ENCODE measurements around the gene GJA1. TPM values are rescaled to one million over a fixed set of nuclear protein-coding genes. Genes with fewer than 3 reads are reported as not detected.

The GJA1 gene
- total and polyA plus RNA-seq, 2 of the 8 experiments (the other 6 are each of a cell fraction or from before 2014, with no cell fraction given) = 468 to 795 TPM

GRCh38 chr6:121439926-121440325 is 4.5 kb downstream of the GJA1 start:
- H4K20me1 ChIP-seq (replicated peaks in 1 of 2; ENCODE audit: control insufficient read depth in 1 of 2, insufficient read depth in 2 of 2, low read length in 2 of 2) = peaks cover 22 to 36% of the 10 kb centered on the region in 2 experiments
- peak overlapping the region; percentile 79 to 80 for H3K4me2 ChIP-seq (ENCODE audit: insufficient read depth in 1 of 2, low read depth in 2 of 2, low read length in 2 of 2)
- no peak overlapping the region for H3K27ac ChIP-seq (ENCODE audit: low read depth, low read length)
- peaks cover 9% of the 10 kb centered on the region for H3K23me2 ChIP-seq (ENCODE audit: low read depth, low read length)
- no peak overlapping the region for H2BK20ac ChIP-seq (ENCODE audit: low read length)
- peaks cover 63 to 100% of the 10 kb centered on the region in 2 experiments for H3K79me2 ChIP-seq (ENCODE audit: control insufficient read depth in 1 of 2, insufficient read depth in 2 of 2, low read length in 2 of 2)
- H2AK5ac ChIP-seq (ENCODE audit: low read depth, low read length) = no peak overlapping the region
- H4K8ac ChIP-seq (ENCODE audit: extremely low read depth, insufficient read depth, low read length) = no peak overlapping the region
- ChIA-PET POLR2A (ENCODE audit: partially characterized antibody) (interaction anchor here (1.4 to 6.7 kb wide), 7 partner anchors 10 to 409 kb away, joined by 3 to 63 read pairs (median 9); no protein-coding TSS in a partner anchor), CTCF (ENCODE audit: partially characterized antibody) (interaction anchor here (1.0 to 1.6 kb wide), 2 partner anchors 9 to 409 kb away, joined by 7 read pairs; no protein-coding TSS in a partner anchor)
- no peak overlapping the region for H3K4ac ChIP-seq (replicated peaks; ENCODE audit: insufficient read length, low read depth, low read length)
- FAIRE-seq = no peak
- H3K9me3 ChIP-seq (ENCODE audit: insufficient read depth in 2 of 2, low read depth in 1 of 2, low read length in 1 of 2) = no peaks in the 10 kb centered on the region
- H3K56ac ChIP-seq (replicated peaks; ENCODE audit: insufficient read length, low read depth, low read length) = no peak overlapping the region
- H2AFZ ChIP-seq (ENCODE audit: low read length) = no peak overlapping the region
- H2BK5ac ChIP-seq (ENCODE audit: low read depth, low read length) = no peak overlapping the region
- H2BK120ac ChIP-seq (replicated peaks; ENCODE audit: low read depth, low read length) = no peak overlapping the region
- WGBS, 2 experiments (ENCODE audit: extremely low coverage in 1 of 2, insufficient coverage in 1 of 2, insufficient read length in 1 of 2, insufficient replicate concordance in 2 of 2, low coverage in 1 of 2, low lambda C conversion rate in 2 of 2, missing lambda C conversion rate in 1 of 2) = 45% methylated on average over 4 of the region's 4 CpGs; no CpG with 5 or more reads in 1 of the 2 experiments
- peak overlapping the region; percentile 1 to 94 (median 89); a peak in 6 of 8 replicates for H3K4me3 ChIP-seq (ENCODE audit: extremely low read depth in 1 of 4, insufficient read depth in 2 of 4, low read depth in 3 of 4, low read length in 4 of 4)
- no peak for DNase-seq (ENCODE audit: low read depth in 1 of 2, low spot score in 2 of 2)
- H2BK15ac ChIP-seq (ENCODE audit: low read length) = no peak overlapping the region
- no peak overlapping the region for H4K5ac ChIP-seq (ENCODE audit: insufficient read length, low read depth, low read length)
- no peaks in the 10 kb centered on the region for H3K27me3 ChIP-seq (replicated peaks in 1 of 4; ENCODE audit: control insufficient read depth in 3 of 4, extremely low read depth in 1 of 4, insufficient read depth in 3 of 4, low read length in 3 of 4)
- no peak overlapping the region for H3K14ac ChIP-seq (ENCODE audit: insufficient read length)
- H3K9ac ChIP-seq (replicated peaks in 1 of 4; ENCODE audit: extremely low read depth in 1 of 4, low read depth in 3 of 4, low read length in 3 of 4) = no peak overlapping the region; a peak in 3 of 7 replicates
- H3K23ac ChIP-seq (ENCODE audit: insufficient read length) = no peak overlapping the region
- no peak overlapping the region for H3K18ac ChIP-seq (ENCODE audit: extremely low read depth, low read length)
- H4K91ac ChIP-seq (replicated peaks; ENCODE audit: insufficient read length, low read length) = no peak overlapping the region
- no peak overlapping the region for H2BK12ac ChIP-seq (ENCODE audit: low read depth, low read length)
- H3K4me1 ChIP-seq (replicated peaks in 1 of 4; ENCODE audit: control insufficient read depth in 3 of 4, insufficient read depth in 4 of 4, low read length in 3 of 4) = peaks cover 0 to 21% (median 8%) of the 10 kb centered on the region in 4 experiments; a peak in 5 of 7 replicates
- no peaks in the 10 kb centered on the region for H3K79me1 ChIP-seq (ENCODE audit: low read depth, low read length)
- H3K36me3 ChIP-seq (ENCODE audit: control insufficient read depth in 2 of 4, insufficient read depth in 4 of 4, low read length in 3 of 4) = peaks cover 4 to 63% (median 15%) of the 10 kb centered on the region in 4 experiments; a peak in 6 of 8 replicates
- no peak for TF ChIP-seq RXRA (IDR thresholded peaks at IDR 0.05; ENCODE audit: insufficient read depth, low read depth, low read length)
- TF ChIP-seq ZNF274 (IDR thresholded peaks at IDR 0.05; ENCODE audit: borderline replicate concordance, extremely low read depth, low read length) = no peak
- no peak for TF ChIP-seq RAD21 (IDR thresholded peaks at IDR 0.05 in 1 of 2, conservative IDR thresholded peaks at IDR 0.05 in 1 of 2; ENCODE audit: low read depth in 2 of 2, low read length in 2 of 2)
- no peak for TF ChIP-seq CTCF (IDR thresholded peaks at IDR 0.05; ENCODE audit: control extremely low read depth in 1 of 3, insufficient read depth in 1 of 3, low read depth in 1 of 3, low read length in 3 of 3)
- no peak for TF ChIP-seq CREB1 (IDR thresholded peaks at IDR 0.05)
- no peak for TF ChIP-seq TAF7 (optimal IDR thresholded peaks at IDR 0.05; ENCODE audit: borderline replicate concordance, low read depth, low read length)
- no peak for TF ChIP-seq POLR2A (IDR thresholded peaks at IDR 0.05; ENCODE audit: control extremely low read depth in 1 of 2, low read depth in 2 of 2, low read length in 2 of 2)
- no peak for TF ChIP-seq TBP (IDR thresholded peaks at IDR 0.05; ENCODE audit: low read depth, low read length)
- no peak for TF ChIP-seq CHD2 (IDR thresholded peaks at IDR 0.05; ENCODE audit: low read length)
